22Rv1 (cell line): Measurements from ENCODE around the gene GPN1.

Experiments
- H3K27ac ChIP-seq: fragments of 450-650 bp; 2 replicates; pipeline ENCODE4 v1.5.1; 2017
- ZFX ChIP-seq: fragments of 450-650 bp; IDR thresholded peaks from 2 replicates; pipeline ENCODE4 v1.6.1; 2017; ENCODE audit warnings: antibody characterized with exemption, borderline replicate concordance
- TF ChIP-seq, protein P1 (sequence below): fragments of 450-650 bp; IDR thresholded peaks from 2 replicates; pipeline ENCODE4 v1.5.1; 2017; ENCODE audit warnings: mild to moderate bottlenecking

GPN1 gene

DNA sequence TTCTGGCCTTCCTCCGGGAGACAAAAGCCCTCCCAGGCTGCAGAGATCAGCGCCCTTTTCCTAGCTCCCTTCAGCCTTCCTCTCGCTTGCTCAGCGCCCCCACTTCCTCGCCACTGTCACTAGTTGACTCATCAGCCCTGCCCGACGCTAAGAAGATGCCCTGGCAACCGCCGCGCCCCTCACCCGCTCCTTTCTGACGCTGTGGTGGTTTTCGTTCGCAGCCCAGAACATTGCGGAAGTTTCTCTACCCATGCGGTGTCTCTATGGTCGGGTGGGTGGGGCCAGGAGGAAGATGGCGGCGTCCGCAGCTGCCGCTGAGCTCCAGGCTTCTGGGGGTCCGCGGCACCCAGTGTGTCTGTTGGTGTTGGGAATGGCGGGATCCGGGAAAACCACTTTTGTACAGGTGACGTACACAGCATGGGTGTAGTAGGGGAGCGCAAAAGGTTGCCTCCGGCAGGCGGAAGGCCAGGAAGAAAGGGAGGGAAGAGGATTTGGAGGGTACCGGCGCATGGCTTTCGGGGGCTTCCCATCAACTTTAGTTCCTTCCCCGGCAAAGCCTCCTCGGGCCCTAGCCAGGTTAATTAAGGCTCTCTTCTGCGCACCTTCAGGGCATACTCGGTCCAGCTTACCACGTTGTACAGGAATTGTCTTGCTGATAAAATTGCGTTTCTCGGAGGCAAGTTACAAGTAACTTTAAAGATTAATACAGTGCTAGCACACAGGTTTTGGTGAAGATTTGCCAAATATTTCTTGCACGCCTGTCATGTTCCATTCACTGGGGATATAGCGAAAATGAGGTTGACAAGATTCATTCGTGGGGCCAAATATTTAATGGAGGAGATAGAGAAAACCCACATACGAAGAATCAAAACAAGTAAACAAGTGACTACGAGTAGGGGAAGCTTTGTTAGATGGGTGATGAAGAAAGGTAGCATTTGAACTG lies at the start of gene GPN1, which contains the start of gene CCDC121:
Gene GPN1, plus strand, starts transcription at position 284 of the 943 bp plus-strand sequence. Its CDS starts 9 bp downstream, at position 293.
Gene CCDC121, minus strand, starts transcription at position 246 of the 943 bp plus-strand sequence. CDS start 1,213 bp downstream, outside the sequence.
- TF ChIP-seq ZFX, result no peak
- TF ChIP-seq, protein P1, sequence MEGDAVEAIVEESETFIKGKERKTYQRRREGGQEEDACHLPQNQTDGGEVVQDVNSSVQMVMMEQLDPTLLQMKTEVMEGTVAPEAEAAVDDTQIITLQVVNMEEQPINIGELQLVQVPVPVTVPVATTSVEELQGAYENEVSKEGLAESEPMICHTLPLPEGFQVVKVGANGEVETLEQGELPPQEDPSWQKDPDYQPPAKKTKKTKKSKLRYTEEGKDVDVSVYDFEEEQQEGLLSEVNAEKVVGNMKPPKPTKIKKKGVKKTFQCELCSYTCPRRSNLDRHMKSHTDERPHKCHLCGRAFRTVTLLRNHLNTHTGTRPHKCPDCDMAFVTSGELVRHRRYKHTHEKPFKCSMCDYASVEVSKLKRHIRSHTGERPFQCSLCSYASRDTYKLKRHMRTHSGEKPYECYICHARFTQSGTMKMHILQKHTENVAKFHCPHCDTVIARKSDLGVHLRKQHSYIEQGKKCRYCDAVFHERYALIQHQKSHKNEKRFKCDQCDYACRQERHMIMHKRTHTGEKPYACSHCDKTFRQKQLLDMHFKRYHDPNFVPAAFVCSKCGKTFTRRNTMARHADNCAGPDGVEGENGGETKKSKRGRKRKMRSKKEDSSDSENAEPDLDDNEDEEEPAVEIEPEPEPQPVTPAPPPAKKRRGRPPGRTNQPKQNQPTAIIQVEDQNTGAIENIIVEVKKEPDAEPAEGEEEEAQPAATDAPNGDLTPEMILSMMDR, result no peak
- H3K27ac ChIP-seq, result peak within 1 kb of the TSS; percentile 50

DNA sequence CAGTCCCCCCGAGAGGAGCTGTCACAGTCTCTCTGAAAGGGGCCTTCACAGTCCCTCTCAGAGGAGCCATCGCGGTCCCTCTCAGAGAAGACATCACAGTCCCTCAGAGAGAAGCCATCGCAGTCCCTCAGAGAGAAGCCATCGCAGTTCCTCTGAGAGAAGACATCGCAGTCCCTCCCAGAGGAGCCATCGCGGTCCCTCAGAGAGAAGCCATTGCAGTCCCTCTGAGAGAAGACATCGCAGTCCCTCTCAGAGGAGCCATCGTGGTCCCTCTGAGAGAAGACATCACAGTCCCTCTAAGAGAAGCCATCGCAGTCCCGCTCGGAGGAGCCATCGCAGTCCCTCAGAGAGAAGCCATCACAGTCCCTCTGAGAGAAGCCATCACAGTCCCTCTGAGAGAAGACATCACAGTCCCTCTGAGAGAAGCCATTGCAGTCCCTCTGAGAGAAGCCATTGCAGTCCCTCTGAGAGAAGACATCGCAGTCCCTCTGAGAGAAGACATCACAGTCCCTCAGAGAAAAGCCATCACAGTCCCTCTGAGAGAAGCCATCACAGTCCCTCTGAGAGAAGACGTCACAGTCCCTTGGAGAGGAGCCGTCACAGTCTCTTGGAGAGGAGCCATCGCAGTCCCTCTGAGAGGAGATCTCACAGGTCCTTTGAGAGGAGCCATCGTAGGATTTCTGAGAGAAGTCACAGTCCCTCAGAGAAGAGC lies 47.3 kb upstream of the GPN1 start:
- TF ChIP-seq ZFX, result no peak
- TF ChIP-seq, protein P1, result no peak
- H3K27ac ChIP-seq, result no peak overlapping the region

DNA sequence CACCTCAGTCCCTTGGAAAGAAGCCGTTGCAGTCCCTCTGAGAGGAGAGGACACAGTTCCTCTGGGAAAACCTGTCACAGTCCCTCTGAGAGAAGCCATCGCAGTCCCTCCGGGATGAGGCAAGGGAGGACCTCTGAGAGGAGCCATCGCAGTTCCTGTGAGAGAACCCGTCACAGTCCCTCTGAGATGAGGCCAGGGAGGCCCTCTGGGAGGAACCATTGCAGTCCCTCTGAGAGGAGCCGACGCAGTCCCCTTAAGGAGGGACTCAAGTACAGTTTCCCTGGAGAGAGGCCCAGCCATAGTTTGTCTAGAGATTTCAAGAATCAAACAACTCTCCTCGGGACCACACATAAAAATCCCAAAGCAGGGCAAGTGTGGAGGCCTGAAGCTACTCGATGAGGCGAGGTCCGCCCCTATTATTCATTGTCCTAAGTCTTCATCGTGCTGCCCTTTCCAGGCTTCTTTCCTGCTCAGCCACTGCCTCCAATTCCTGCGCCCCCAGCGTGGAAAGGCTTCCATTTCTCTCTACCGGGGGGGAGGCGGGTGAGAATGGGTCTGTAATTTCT lies 46.6 kb upstream of the GPN1 start:
- TF ChIP-seq ZFX, result no peak
- TF ChIP-seq, protein P1, result no peak
- peak overlapping the region; percentile 71 for H3K27ac ChIP-seq

DNA sequence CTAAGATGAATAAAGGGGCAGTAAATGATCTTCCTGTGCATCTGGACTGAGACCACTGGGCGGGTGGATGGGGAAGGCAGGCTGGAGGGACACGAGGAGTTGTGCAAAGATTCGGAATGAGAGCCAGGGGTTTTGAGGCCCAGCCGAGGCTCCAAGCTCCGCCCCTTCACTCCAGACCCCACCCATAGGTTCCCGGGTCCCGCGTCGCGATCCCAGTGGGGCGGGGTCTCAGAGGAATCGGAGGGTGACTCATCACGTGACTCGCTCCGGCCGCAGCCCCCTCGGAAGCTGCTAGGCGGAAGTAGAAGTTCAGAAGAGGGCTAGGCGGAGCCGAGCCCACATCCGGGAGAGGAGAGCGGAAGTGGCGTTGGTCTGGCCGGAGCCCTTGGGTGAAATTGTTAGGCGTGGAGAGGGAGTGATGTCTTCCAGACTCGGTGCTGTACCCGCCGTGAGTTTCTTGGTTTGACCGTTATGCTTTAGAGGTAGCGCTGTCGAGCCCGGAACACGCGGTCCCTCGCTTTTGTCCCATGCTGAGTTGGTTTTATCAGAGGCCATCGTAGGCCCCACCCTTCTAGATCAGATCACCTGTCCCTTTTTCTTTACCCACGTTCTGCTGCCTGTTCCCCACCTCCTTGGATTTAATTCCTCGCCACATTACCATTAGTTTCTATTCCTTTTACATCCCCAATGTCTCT lies 46.0 kb upstream of the GPN1 start, which contains the start of gene ZNF512:
Gene ZNF512, plus strand, starts transcription at position 348 of the 695 bp plus-strand sequence. Its CDS starts 71 bp downstream, at position 419.
- peak within 1 kb of the TSS; percentile 71 for H3K27ac ChIP-seq

DNA sequence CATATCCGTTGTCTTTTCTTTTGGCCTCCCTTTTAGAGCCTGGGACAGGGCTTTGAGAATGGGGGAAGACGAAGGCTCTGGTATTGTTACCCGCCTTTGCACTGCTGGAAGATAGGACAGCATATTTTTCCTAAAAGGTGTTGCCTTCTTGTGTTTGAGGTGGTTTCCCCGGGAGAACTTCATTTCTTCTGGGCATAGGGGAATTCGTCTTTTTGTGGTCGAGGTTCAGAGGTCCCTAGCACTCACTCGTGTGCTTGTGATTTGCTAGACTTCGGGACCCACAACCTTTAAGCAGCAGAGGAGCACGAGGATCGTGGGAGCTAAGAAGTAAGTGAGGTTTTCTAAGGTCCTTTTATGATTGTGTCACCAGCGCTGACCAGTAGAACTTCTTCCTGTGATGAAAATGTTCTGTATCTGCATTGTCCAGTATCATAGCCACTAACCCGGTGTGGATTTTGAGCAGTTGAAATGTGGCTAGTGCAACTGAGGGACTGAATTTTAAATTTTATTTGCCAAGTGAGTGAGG lies 45.4 kb upstream of the GPN1 start:
- TF ChIP-seq, protein P1, result no peak
- TF ChIP-seq ZFX, result no peak
- peak overlapping the region; percentile 71 for H3K27ac ChIP-seq

More for the DNA sequence above, 46.0 kb upstream of the GPN1 start, which contains the start of gene ZNF512:
- TF ChIP-seq, protein P1, result no peak
- TF ChIP-seq ZFX, result no peak

DNA sequence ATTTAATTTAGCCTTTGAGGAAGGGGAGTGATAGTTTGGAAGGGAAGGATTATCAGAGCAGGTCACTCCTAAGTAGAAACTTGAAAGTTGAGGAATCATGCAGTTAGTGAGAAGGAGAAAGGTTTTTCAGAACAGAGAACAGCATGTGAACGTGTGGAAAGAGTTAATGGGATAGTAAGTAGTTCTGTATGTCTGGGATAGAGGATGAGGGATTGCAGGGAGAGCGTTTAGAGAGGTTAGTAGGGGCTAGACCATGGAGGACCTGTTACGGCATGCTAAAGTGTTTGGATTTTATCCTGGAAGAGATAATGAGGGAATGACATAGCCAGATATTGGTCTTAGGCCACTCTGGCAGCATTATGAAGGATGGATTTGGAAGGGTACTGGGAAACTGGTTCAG lies 44.3 kb upstream of the GPN1 start:
- TF ChIP-seq, protein P1, result no peak
- H3K27ac ChIP-seq, result no peak overlapping the region
